Common myeloid progenitor, CD34-positive (primary cell): ENCODE results near the gene THEMIS2.

ENCODE experiments used
- CTCF ChIA-PET: fragments of 350-600 bp; sonication (Branson Sonifier 250); formaldehyde crosslinking; loops from one replicate; lab custom pipeline; 2021; ENCODE audit warnings: antibody characterized with exemption; lab: Charles Lee
- POLR2A ChIA-PET: fragments of 350-600 bp; sonication (Branson Sonifier 250); formaldehyde crosslinking; loops from one replicate; lab custom pipeline; 2021; ENCODE audit warnings: antibody characterized with exemption; lab: Charles Lee
- DNase-seq, 3 donors: peaks; one replicate each; pipeline versions ENCODE4 v3.0.0 to v3.0.0-alpha.2; 2013
- H3K27ac ChIP-seq, 2 experiments: 1 replicate in 1 of 2; 2 replicates in 1 of 2; pipeline ENCODE4 v1.7.0; 2013; ENCODE audit warnings: inconsistent platforms in 2 of 2, low read length in 2 of 2, mild to moderate bottlenecking in 2 of 2, low read depth in 1 of 2, moderate library complexity in 1 of 2; ENCODE audit not compliant: severe bottlenecking in 2 of 2, insufficient read depth in 1 of 2, poor library complexity in 1 of 2
- H3K27me3 ChIP-seq, 5 experiments: replicated peaks in 2 of 5; 1 replicate in 3 of 5; 2 replicates in 2 of 5; pipeline versions ENCODE4 v1.6.1 to v1.7.0; 2013; ENCODE audit warnings: low read length in 4 of 5, mild to moderate bottlenecking in 2 of 5, moderate library complexity in 2 of 5, inconsistent platforms in 1 of 5; ENCODE audit not compliant: insufficient read depth in 5 of 5, control insufficient read depth in 4 of 5
- H3K36me3 ChIP-seq, 4 experiments: 1 replicate in 2 of 4; 2 replicates in 2 of 4; pipeline versions ENCODE4 v1.6.1 to v1.7.0; 2013; ENCODE audit warnings: low read length in 3 of 4, control low read depth in 1 of 4, mild to moderate bottlenecking in 1 of 4; ENCODE audit not compliant: control insufficient read depth in 4 of 4, insufficient read depth in 4 of 4
- H3K4me1 ChIP-seq, 4 experiments: 1 replicate in 3 of 4; 2 replicates in 1 of 4; pipeline versions ENCODE4 v1.6.1 to v1.7.1; 2013; ENCODE audit warnings: low read length in 3 of 4, mild to moderate bottlenecking in 3 of 4, control low read depth in 1 of 4, inconsistent platforms in 1 of 4, moderate library complexity in 1 of 4; ENCODE audit not compliant: control insufficient read depth in 4 of 4, insufficient read depth in 4 of 4; ENCODE audit errors: control extremely low read depth in 1 of 4
- H3K4me3 ChIP-seq, 7 experiments: 1 replicate in 4 of 7; 2 replicates in 3 of 7; pipeline versions ENCODE4 v1.5.1 to v1.7.0; 2013; ENCODE audit warnings: mild to moderate bottlenecking in 7 of 7, low read length in 6 of 7, moderate library complexity in 6 of 7, inconsistent platforms in 2 of 7, low read depth in 2 of 7, control low read depth in 1 of 7; ENCODE audit not compliant: insufficient read depth in 4 of 7, control insufficient read depth in 1 of 7; ENCODE audit errors: extremely low read depth in 1 of 7
- H3K9me3 ChIP-seq, 5 experiments: 1 replicate in 4 of 5; 2 replicates in 1 of 5; pipeline versions ENCODE4 v1.6.1 to v1.7.1; 2013; ENCODE audit warnings: low read length in 4 of 5, mild to moderate bottlenecking in 2 of 5, inconsistent platforms in 1 of 5, low read depth in 1 of 5, moderate library complexity in 1 of 5; ENCODE audit not compliant: control insufficient read depth in 4 of 5, insufficient read depth in 2 of 5; ENCODE audit errors: control extremely low read depth in 1 of 5
- WGBS: methylation state at CpG from one replicate; pipeline ENCODE4 v1.1.5; 2013; ENCODE audit not compliant: insufficient coverage; 5-methylcytosine and 5-hydroxymethylcytosine counted together

Gene THEMIS2

GRCh38 chr1:27891196-27891889, 19.0 kb downstream of the THEMIS2 start:
- POLR2A ChIA-PET = interaction anchor here (0.8 to 2.2 kb wide), 2 partner anchors 12 to 17 kb away, joined by 3 to 16 read pairs; no protein-coding TSS in a partner anchor
- H3K9me3 ChIP-seq = no peaks in the 10 kb centered on the region
- WGBS = 0% methylated on average over 2 of the region's 7 CpGs
- H3K27me3 ChIP-seq = no peaks in the 10 kb centered on the region
- CTCF ChIA-PET = interaction anchor here (1.1 to 2.6 kb wide), 6 partner anchors 15 to 33 kb away, joined by 3 to 9 read pairs (median 5); no protein-coding TSS in a partner anchor
- peak; percentile 67 to 85 (median 80) for DNase-seq
- peak overlapping the region; percentile 52 to 81 for H3K27ac ChIP-seq
- H3K4me3 ChIP-seq = peak overlapping the region in 1 of 7 experiments; percentile 14
- peaks cover 12 to 82% (median 56%) of the 10 kb centered on the region in 4 experiments for H3K36me3 ChIP-seq
- H3K4me1 ChIP-seq = peaks cover 22 to 34% (median 28%) of the 10 kb centered on the region in 4 experiments

DNA sequence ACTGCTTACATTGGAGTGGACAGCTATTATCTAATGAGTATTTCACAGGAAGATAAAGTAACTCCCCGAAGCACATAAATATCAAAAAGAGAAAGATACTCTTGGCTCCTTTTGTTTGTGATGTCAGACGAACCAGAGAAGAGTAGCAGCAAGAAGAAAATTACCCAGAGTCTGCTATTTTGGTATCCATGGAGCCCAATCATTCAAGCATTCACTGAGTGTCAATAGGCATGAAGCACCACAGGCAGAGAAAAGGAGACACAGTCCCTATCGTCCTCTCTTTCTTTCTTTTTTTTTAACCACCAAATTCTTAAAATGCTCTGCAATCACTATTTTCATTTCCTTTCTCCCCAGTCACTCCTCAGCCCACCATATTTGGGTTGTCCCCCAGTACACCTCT, 22.2 kb downstream of the THEMIS2 start:
- DNase-seq = no peak
- Histone ChIP-seq H3K36me3 (peaks cover 17 to 70% (median 52%) of the 10 kb centered on the region in 4 experiments), H3K9me3 (no peaks in the 10 kb centered on the region), H3K27me3 (no peaks in the 10 kb centered on the region), H3K4me1 (peaks cover 7 to 19% (median 17%) of the 10 kb centered on the region in 4 experiments), H3K27ac (peak overlapping the region in 1 of 2 experiments; percentile 10), H3K4me3 (no peak overlapping the region)
- ChIA-PET CTCF (interaction anchor here (1.2 to 1.5 kb wide), 3 partner anchors 36 to 105 kb away, joined by 3 to 6 read pairs (median 3); no protein-coding TSS in a partner anchor), POLR2A (interaction anchor here (1.1 kb wide), 1 partner anchor 18 kb away, joined by 3 read pairs; no protein-coding TSS in a partner anchor)
- 85% methylated on average over 2 of the region's 3 CpGs for WGBS

DNA sequence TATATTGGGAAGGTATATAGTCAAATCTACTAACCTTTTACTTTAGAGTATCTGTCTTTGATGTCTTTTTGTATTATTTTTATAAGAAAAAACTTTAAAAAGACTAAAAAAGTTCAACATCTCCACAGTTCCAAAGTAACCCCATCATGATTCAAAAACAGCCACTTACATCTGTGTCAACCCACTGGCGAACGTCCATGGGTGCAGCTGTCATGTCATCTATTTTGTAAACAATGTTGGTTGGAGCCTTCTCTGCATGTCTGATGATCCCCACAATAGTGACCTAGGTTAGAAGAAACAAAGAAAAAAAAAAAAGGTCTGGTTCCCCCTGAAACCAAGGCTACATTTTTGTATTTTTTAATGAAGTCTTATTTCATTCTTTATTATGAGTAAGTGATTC, 34.4 kb downstream of the THEMIS2 start:
- DNase-seq = no peak
- CTCF ChIA-PET = interaction anchor here (1.6 kb wide), 1 partner anchor 16 kb away, joined by 3 read pairs; no protein-coding TSS in a partner anchor
- POLR2A ChIA-PET = interaction anchor here (0.6 kb wide), 1 partner anchor 25 kb away, joined by 3 read pairs; no protein-coding TSS in a partner anchor
- 92% methylated on average over 2 of the region's 2 CpGs for WGBS
- no peak overlapping the region for H3K4me3 ChIP-seq
- H3K36me3 ChIP-seq = peaks cover 18 to 83% (median 58%) of the 10 kb centered on the region in 4 experiments
- H3K27me3 ChIP-seq = no peaks in the 10 kb centered on the region
- no peaks in the 10 kb centered on the region for H3K4me1 ChIP-seq
- H3K27ac ChIP-seq = no peak overlapping the region
- no peaks in the 10 kb centered on the region for H3K9me3 ChIP-seq

DNA sequence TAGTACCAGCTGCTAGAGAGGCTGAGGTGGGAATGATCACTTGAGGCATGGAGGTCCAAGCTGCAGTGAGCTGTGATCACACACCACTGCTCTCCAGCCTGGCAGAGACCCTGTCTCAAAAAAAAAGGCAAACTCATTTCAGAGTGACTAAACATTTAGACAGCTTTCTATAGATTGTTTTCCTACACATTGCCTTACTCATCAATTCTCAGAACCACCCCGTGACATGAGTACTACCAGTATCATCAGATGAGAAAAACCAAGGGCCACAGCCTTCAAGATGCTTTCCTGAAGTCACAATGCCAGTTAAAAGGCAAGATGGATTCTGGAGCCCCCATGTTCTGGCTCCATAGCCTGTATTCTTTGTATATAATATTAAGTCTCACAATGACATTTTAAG, 40.1 kb downstream of the THEMIS2 start:
- H3K27ac ChIP-seq = no peak overlapping the region
- H3K4me3 ChIP-seq = no peak overlapping the region
- H3K27me3 ChIP-seq = no peaks in the 10 kb centered on the region
- ChIA-PET POLR2A (no interaction called here), CTCF (interaction anchor here (0.7 kb wide), 1 partner anchor 9 kb away, joined by 3 read pairs; no protein-coding TSS in a partner anchor)
- WGBS = 100% methylated on average over 1 of the region's 1 CpG
- peaks cover 0 to 8% (median 7%) of the 10 kb centered on the region in 4 experiments for H3K4me1 ChIP-seq
- no peak for DNase-seq
- H3K9me3 ChIP-seq = peaks cover 0 to 3% (median 3%) of the 10 kb centered on the region in 5 experiments
- H3K36me3 ChIP-seq = peaks cover 13 to 42% (median 28%) of the 10 kb centered on the region in 4 experiments

DNA sequence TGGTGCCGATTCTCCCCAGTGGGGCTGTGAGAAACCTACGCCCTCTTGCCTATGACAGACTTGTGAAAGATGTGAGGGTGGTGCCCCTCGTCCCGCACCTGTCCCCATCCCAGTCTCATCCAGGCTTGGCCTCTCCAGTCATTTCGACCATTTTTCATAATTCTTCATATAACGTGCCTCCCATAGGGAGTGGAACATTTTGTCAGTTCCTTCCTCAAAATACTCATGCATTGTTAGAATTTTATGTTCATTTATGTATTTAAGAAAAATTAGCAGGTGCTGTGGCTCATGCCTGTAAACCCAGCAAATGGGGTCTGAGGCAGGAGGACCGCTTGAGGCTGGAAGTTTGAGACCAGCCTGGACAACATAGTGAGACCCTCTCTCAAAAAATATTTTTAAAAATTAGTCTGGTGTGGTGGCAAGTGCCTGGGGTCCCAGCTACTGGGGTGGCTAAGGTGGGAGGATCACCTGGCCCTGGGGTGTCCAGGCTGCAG, 42.8 kb downstream of the THEMIS2 start:
- Histone ChIP-seq H3K27me3 (no peaks in the 10 kb centered on the region), H3K4me3 (peak overlapping the region in 3 of 7 experiments; percentile 7 to 89 (median 37)), H3K4me1 (peaks cover 0 to 8% (median 7%) of the 10 kb centered on the region in 4 experiments), H3K9me3 (peaks cover 0 to 3% (median 3%) of the 10 kb centered on the region in 5 experiments), H3K27ac (peak overlapping the region in 1 of 2 experiments; percentile 91), H3K36me3 (peaks cover 3 to 21% (median 11%) of the 10 kb centered on the region in 4 experiments)
- CTCF ChIA-PET = no interaction called here
- 60% methylated on average over 1 of the region's 7 CpGs for WGBS
- POLR2A ChIA-PET = no interaction called here
- DNase-seq = no peak

DNA sequence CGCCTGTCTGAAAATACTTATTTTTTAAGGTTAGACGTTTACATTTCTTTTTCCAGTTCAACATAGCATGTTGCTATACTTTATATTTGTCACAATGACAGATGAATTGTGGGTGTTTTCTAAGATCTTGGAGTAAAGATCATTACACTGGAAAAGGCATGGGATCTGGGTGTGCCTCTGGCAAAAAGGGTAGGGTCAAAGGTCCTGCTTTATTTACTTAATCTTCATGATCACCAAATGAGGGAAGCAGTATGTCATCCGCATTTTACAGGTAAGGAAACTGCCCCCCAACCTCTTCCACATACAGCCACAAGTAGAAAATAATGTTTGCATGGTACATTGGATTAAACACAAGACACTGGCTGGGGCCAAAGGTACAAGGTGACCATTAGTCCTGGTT, 49.9 kb downstream of the THEMIS2 start:
- no peaks in the 10 kb centered on the region for H3K27me3 ChIP-seq
- H3K4me3 ChIP-seq = no peak overlapping the region
- DNase-seq = no peak
- H3K27ac ChIP-seq = no peak overlapping the region
- H3K4me1 ChIP-seq = no peaks in the 10 kb centered on the region
- H3K36me3 ChIP-seq = no peaks in the 10 kb centered on the region
- WGBS = no CpG with 5 or more reads among the region's 3 CpGs
- ChIA-PET CTCF (interaction anchor here (1.5 kb wide), 1 partner anchor 18 kb away, joined by 8 read pairs; no protein-coding TSS in a partner anchor), POLR2A (no interaction called here)
- H3K9me3 ChIP-seq = no peaks in the 10 kb centered on the region
